Measurements from ENCODE around the gene RAB40AL. TPM values are rescaled to one million over a fixed set of nuclear protein-coding genes. Genes with fewer than 3 reads are reported as not detected.

Gene RAB40AL
- polyA plus RNA-seq, 4 donors = 0.16 to 0.83 (median 0.19) TPM; not detected in 1

DNA sequence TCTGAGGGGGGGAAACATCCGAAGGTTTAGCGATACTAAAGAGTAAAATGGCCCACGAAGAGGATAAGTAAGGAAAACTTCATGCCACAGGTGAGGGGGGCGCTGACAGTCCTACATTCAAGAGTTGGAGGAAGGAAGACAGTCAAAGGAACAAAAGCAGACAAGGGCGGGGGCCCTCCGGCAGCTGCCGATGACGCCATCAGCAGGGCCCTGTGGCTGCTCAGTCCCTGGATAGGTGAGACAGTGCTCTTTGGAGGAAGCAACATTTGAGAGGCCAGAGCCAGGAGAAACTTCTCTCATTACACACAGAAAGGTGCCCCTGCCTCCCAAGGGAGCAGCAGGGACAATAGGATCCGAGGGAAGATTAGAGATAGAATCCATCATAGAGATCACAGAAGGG lies 41.5 kb downstream of the RAB40AL start:
- DNase-seq (ENCODE audit: low read depth in 4 of 4, low spot score in 2 of 4) = no peak

DNA sequence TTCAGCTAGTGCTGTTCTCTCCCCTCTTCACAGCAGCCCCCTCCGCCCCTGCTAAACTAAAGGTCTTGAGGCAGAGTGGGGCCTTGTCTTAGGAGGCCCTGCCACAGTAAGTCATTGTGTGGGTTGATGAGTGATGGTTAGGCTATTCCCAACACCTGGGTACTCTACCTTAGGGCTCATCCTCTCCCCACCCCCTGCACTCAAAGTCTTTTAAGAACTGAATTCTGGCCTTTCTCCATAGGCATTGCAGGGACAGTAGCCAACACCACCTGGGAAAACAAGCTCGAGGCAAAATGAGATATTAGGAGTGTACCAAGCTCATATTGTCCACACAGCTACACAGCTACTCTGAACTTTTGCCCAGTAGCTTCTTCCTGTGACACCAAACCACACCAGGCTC lies 42.5 kb downstream of the RAB40AL start:
- no peak for DNase-seq (ENCODE audit: low read depth in 4 of 4, low spot score in 2 of 4)

DNA sequence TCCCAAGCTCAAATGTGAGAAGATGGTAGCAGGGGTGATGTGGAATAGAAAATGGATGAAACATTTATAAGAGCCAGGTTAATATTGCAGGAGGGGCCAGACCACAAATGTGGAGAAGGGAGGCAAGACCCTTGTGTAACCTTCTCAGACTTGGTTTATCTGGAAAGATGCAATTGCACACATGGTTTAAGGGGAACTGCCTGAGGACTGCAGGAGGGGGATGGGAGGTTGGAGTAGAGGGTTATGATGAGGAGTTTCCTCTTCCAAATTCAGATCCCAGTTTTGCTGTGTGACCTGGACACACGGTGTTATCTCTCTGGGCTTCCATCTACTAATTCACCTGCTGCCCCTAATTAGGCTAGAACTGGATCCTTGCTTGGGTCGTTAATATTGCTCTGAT lies 46.1 kb downstream of the RAB40AL start:
- no peak for DNase-seq (ENCODE audit: low read depth in 4 of 4, low spot score in 2 of 4)

DNA sequence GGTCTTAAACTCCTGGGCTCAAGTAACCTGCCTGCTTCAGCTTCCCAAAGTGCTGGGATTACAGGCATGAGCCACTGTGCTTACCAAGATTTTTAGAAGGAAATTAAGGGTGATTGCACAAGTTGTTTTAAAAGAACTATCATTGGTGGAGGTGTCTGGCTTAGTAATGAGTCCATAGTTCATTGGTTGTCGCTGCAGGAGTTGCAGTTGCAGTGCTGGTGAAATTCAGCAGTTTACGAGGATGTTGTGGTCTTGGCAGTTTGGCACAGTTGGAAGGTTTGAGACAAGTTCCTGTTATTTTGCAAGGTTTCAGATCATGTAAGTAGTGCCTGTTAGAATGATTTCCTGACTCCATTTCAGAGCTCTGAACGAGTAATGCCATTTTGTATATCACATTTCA lies 48.1 kb downstream of the RAB40AL start:
- DNase-seq (ENCODE audit: low read depth in 4 of 4, low spot score in 2 of 4) = no peak

Other genes starting within 250 kb of the RAB40AL start
- gene GPRASP2, start 224.8 kb upstream of the RAB40AL start, polyA plus RNA-seq (ENCODE audit: insufficient read length in 4 of 4) = 10 to 100 TPM; 35.5 to 42.2 (median 40.2) TPM
- gene GPRASP3, start 216.5 kb upstream of the RAB40AL start, polyA plus RNA-seq (ENCODE audit: insufficient read length in 4 of 4) = 10 to 100 TPM; 15.9 to 21.1 (median 19.7) TPM
- gene BEX1, start 126.9 kb downstream of the RAB40AL start, polyA plus RNA-seq (ENCODE audit: insufficient read length in 4 of 4) = 10 to 100 TPM; 49.2 to 77.6 (median 67.4) TPM
- gene NXF3, start 155.9 kb downstream of the RAB40AL start, polyA plus RNA-seq (ENCODE audit: insufficient read length in 4 of 4) = under 1 TPM in 3 of 4 donors, not detected in 1; 0.16 to 0.47 (median 0.30) TPM